H1 (cell line): Measurements from ENCODE around the gene P4HB. TPM values are rescaled to one million over a fixed set of nuclear protein-coding genes. Genes with fewer than 3 reads are reported as not detected.

ENCODE experiments used
- BCL11A ChIP-seq, 2 experiments: IDR thresholded peaks; one replicate each; pipeline ENCODE4 v1.6.1; 2011; ENCODE audit warnings: low read depth in 2 of 2, low read length in 2 of 2, mild to moderate bottlenecking in 2 of 2
- EGR1 ChIP-seq: IDR thresholded peaks from 2 replicates; pipeline ENCODE4 v1.6.1; 2011; ENCODE audit warnings: low read depth, low read length, borderline replicate concordance
- HDAC6 ChIP-seq: IDR thresholded peaks from one replicate; pipeline ENCODE4 v1.7.1; 2012; ENCODE audit warnings: low read depth, mild to moderate bottlenecking, inconsistent platforms, low read length, moderate library complexity
- JUN ChIP-seq: IDR thresholded peaks from 2 replicates; pipeline ENCODE4 v1.6.1; 2011; ENCODE audit warnings: low read depth, mild to moderate bottlenecking, improper control_type of control experiment, low read length
- POLR2A ChIP-seq, 2 experiments: IDR thresholded peaks; 1 replicate in 1 of 2; 2 replicates in 1 of 2; pipeline ENCODE4 v1.6.1; 2011; ENCODE audit warnings: low read depth in 2 of 2, low read length in 2 of 2, mild to moderate bottlenecking in 2 of 2; ENCODE audit errors: control extremely low read depth in 1 of 2
- RXRA ChIP-seq: IDR thresholded peaks from 2 replicates; pipeline ENCODE4 v1.6.1; 2011; ENCODE audit warnings: low read depth, mild to moderate bottlenecking, low read length, moderate library complexity; ENCODE audit not compliant: insufficient read depth
- SP4 ChIP-seq: IDR thresholded peaks from 2 replicates; pipeline ENCODE4 v1.6.1; 2012; ENCODE audit warnings: low read length, inconsistent platforms
- polyA plus RNA-seq, 7 experiments: library from polyadenylated mRNA; depleted of rRNA in 3 of 7; stranded (reverse) in 5 of 7; unstranded in 2 of 7; fragments of >200 nt in 5 of 7; fragments of 200-250 nt in 2 of 7; gene quantifications; 1 replicate in 5 of 7; 2 replicates in 1 of 7; 4 replicates in 1 of 7; pipeline versions ENCODE4 v1.2.1 to v1.2.3, GENCODE V29; 2011 to 2013; ENCODE audit warnings: missing spikeins in 2 of 7, mixed read lengths in 2 of 7
- total RNA-seq: library from RNA; stranded (reverse); fragmentation: NEBNext Ultra II Directional; extraction: Animal tissue kit (Norgen Biotek cat#: 25700); gene quantifications from 2 replicates; pipeline ENCODE4 v1.2.1, GENCODE V29; 2021

Gene P4HB
- total and polyA plus RNA-seq, 2 of the 8 experiments (the other 6 are each of a cell fraction or from before 2014, with no cell fraction given), result 41.4 to 379 TPM

DNA sequence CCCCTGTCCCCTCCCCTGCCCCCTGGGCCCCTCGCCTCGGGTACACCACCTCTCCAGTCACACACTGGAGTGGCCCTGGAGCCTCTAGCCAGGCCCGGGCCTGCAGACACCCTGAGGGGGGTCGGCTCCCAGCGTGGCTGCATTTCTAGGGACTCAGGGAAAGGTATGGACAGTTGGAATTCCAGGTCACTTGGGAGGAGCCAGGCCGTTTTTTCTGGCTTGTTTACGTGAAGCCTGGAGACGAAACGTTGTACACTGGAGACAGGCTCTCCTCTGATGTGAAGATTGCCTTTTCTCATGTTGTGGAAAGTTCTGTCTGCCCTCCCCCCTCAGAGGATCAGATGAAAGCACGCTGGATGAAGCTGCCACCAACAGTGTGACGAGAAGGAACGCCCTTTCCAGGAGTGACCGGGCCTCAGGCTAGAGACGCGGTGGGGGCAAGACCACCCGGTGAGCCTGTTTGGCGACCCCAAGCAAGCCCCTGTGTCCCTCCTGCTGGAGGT, 21.5 kb downstream of the P4HB start (continued):
- TF ChIP-seq POLR2A (IDR thresholded peaks at IDR 0.05; ENCODE audit: control extremely low read depth in 1 of 2, low read depth in 2 of 2, low read length in 2 of 2) (no peak), RXRA (no peak), BCL11A (IDR thresholded peaks at IDR 0.05; ENCODE audit: low read depth in 2 of 2, low read length in 2 of 2) (no peak), HDAC6 (no peak), EGR1 (no peak), SP4 (no peak), JUN (no peak)
- TF ChIP-seq, all 59 proteins: peak for 0
